Tibial nerve (tissue), 4 donors: ENCODE data around the gene HFM1.

Experiments used
- EP300 ChIP-seq, 2 donors: sonication (generic); formaldehyde crosslinking; IDR thresholded peaks; one replicate each; pipeline ENCODE4 v1.6.1; 2017; ENCODE audit warnings: antibody characterized with exemption in 2 of 2, mild to moderate bottlenecking in 1 of 2
- POLR2A ChIP-seq, 2 donors: fragments of 450-650 bp; IDR thresholded peaks; one replicate each; pipeline ENCODE4 v1.6.1; 2017; ENCODE audit warnings: antibody characterized with exemption in 2 of 2, mild to moderate bottlenecking in 2 of 2, moderate library complexity in 2 of 2
- TF ChIP-seq, protein P1 (sequence below), 5 experiments: fragments of 200-600 bp in 3 of 5; fragments of 450-650 bp in 2 of 5; sonication (generic) in 3 of 5; IDR thresholded peaks; one replicate each; pipeline ENCODE4 v1.5.1; 2016 to 2019; ENCODE audit warnings: antibody characterized with exemption in 5 of 5, mild to moderate bottlenecking in 3 of 5, moderate library complexity in 2 of 5

DNA sequence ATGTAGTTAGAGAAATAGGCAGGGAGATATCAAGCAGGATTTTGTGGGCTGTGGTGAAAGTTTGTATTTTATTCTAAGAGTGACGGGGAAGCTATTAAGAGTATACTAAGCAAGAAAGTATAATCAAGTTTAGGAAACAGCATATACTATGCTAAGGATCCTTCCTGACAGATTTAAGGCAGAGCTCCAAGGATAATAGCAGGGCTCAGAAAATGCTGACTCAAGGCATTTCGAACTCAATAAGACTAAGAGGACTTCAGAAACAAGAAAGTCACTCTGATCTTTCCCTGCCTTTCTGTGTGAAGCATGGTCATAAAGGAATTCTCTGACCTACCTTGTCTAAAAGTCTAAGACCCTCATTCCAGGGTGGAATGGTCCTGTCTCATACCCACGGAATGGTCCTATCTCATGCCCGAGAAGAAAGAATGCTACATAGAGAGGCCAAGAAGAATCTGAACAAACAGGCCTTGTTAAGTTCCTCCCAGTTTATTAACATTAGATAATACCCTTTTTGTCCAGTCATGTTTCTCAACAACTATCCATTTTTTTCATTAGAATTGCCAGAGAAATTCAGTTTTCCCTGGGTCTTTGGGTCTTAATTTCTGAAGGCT is 59.1 kb downstream of the HFM1 start:
- TF ChIP-seq, protein P1, sequence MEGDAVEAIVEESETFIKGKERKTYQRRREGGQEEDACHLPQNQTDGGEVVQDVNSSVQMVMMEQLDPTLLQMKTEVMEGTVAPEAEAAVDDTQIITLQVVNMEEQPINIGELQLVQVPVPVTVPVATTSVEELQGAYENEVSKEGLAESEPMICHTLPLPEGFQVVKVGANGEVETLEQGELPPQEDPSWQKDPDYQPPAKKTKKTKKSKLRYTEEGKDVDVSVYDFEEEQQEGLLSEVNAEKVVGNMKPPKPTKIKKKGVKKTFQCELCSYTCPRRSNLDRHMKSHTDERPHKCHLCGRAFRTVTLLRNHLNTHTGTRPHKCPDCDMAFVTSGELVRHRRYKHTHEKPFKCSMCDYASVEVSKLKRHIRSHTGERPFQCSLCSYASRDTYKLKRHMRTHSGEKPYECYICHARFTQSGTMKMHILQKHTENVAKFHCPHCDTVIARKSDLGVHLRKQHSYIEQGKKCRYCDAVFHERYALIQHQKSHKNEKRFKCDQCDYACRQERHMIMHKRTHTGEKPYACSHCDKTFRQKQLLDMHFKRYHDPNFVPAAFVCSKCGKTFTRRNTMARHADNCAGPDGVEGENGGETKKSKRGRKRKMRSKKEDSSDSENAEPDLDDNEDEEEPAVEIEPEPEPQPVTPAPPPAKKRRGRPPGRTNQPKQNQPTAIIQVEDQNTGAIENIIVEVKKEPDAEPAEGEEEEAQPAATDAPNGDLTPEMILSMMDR (IDR thresholded peaks at IDR 0.05), result no peak
- TF ChIP-seq EP300 (IDR thresholded peaks at IDR 0.05), result no peak
- TF ChIP-seq POLR2A (IDR thresholded peaks at IDR 0.05), result no peak
